Renal cortical epithelial cell (primary cell): ENCODE results near the gene PRSS22. TPM values are rescaled to one million over a fixed set of nuclear protein-coding genes. Genes with fewer than 3 reads are reported as not detected.

Experiments used
- DNase-seq: peaks from one replicate; pipeline ENCODE4 v3.0.0-alpha.2; 2011; ENCODE audit warnings: low read depth
- total RNA-seq: library from RNA; depleted of rRNA; stranded (reverse); fragments of >200 nt; gene quantifications from 2 replicates; pipeline ENCODE4 v1.2.3, GENCODE V29; 2014

Gene PRSS22, protein sequence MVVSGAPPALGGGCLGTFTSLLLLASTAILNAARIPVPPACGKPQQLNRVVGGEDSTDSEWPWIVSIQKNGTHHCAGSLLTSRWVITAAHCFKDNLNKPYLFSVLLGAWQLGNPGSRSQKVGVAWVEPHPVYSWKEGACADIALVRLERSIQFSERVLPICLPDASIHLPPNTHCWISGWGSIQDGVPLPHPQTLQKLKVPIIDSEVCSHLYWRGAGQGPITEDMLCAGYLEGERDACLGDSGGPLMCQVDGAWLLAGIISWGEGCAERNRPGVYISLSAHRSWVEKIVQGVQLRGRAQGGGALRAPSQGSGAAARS
- total RNA-seq, result 1.8 and 5.4 TPM in 2 replicates

DNA sequence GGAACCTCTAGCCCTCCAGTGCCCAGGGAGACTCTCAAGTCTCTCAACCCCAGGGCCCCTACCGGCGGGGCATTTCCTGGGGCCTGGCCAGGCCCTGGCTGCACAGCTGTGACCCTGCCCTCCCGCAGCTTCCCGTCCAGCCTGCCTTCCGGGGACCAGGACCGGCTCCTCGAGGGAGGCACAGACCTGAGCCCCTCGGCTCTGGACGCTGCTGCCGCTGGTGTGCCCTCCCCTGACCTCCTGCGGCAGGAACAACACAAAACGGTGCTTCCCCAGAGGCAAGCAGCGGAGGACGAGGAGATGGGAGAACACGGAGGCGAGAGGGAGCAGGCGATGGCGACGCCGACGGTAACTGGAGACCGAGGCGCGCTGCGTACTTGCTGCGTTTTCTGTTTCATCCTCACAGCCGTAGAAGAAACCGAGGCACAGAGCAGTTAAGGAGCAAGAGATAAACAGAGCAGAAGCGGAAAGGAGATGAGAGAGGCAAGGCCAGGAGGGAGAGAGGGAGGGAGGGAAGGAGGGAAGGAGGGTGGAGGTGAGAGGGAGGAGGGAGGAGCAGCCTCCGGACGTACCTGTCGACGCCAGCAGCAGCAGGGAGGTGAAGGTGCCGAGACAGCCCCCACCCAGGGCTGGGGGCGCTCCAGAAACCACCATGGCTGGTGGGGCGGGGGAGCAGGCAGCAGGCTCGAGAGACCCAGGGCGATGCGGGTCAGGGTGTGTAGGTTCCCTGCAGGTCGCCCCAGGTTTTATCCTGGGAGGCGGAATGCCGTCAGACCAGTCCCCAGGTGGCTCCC lies at the start of gene PRSS22:
Gene PRSS22, minus strand, starts transcription at position 720 of the 794 bp plus-strand sequence. Its CDS starts 66 bp downstream, at position 654.
- no peak for DNase-seq

DNA sequence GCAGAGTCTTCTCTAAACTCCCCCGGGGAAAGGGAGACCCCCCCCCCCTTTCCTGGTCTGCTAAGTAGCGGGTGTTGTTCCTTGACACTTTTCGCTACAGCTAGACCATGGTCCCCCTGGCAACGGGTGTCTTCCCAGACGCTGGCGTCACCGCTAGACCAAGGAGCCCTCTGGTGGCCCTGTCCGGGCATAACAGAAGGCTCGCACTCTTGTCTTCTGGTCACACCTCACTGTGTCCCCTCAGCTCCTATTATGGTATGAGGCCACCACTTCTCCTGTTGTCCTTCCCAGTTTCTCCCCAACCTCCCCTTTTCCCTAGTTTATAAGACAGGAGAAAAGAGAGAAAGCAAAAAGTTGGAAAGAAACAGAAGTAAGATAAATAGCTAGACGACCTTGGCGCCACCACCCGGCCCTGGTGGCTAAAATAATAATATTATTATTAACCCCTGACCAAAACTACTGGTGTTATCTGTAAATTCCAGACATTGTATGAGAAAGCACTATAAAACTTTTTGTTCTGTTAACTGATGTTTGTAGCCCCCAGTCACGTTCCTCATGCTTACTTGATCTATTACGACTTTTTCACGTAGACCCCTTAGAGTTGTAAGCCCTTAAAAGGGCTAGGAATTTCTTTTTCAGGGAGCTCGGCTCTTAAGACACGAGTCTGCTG lies 49.2 kb upstream of the PRSS22 start:
- peak; percentile 42 for DNase-seq

DNA sequence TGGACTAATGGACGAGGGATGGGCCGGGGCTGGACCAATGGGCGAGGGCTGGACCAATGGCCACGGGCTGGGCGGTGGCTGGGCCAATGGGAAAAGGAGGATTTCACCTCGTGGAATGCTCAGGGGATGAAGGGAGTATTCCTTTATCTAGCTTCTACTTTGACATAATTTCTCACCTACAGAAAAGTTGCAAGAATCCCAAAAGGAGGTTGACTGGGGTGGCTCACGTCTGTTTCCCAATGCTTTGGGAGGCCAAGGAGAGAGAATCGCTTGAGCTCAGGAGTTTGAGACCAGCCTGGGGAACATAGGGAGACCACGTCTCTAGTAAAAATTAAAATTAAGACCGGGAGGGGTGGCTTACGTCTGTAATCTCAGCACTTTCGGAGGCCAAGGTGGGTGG lies 48.0 kb upstream of the PRSS22 start:
- no peak for DNase-seq

DNA sequence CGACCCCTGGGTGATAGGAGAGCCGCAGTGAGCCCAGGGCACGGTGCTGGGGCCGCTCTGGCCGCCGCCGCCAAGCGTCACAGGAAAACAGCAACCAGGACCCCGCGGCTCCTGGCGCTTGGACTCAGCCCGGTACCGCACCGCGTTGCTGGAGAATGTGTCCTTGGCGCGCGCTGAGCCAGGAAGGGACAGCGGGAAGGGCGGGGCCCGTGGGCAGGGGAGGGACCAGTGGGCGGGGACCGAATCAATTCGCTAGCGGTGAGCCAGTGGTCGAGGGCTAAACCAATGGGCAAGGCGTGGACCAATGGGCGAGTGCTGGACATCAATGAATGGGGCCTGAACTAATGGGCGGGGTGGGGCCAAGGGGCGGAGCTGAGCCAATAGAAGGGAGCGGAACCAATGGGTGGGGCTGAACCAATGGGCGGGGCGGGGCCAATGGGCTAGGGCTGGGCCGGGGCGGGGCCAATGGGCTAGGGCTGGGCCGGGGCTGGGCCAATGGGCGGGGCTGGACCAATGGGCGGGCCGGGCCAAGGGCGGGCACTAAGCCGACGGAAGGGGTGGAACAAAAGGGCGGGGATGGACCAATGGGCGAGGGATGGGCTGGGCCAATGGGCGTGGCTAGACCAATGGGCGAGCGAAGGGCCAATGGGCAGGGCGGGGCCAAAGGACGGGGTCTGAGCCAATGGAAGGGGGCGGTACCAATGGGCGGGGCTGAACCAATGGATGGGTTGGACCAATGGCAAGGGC lies 47.4 kb upstream of the PRSS22 start:
- DNase-seq, result peak; percentile 96

DNA sequence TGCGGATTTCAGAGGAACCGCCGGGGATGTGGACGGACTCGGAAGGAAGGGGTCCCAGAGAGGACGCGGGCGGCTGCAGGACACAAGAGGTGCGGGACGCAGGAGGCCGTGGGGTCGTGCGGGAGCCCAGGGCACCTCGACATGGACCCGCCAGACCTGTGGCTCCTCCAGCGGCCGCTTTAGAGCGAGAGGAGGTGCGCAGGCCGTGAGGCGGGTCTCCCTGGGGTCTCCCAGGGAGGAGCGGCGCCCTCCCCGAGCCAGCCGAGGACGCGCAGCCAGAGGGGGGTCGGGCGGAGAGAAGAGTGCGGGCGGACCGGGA lies 46.9 kb upstream of the PRSS22 start:
- DNase-seq, result no peak

DNA sequence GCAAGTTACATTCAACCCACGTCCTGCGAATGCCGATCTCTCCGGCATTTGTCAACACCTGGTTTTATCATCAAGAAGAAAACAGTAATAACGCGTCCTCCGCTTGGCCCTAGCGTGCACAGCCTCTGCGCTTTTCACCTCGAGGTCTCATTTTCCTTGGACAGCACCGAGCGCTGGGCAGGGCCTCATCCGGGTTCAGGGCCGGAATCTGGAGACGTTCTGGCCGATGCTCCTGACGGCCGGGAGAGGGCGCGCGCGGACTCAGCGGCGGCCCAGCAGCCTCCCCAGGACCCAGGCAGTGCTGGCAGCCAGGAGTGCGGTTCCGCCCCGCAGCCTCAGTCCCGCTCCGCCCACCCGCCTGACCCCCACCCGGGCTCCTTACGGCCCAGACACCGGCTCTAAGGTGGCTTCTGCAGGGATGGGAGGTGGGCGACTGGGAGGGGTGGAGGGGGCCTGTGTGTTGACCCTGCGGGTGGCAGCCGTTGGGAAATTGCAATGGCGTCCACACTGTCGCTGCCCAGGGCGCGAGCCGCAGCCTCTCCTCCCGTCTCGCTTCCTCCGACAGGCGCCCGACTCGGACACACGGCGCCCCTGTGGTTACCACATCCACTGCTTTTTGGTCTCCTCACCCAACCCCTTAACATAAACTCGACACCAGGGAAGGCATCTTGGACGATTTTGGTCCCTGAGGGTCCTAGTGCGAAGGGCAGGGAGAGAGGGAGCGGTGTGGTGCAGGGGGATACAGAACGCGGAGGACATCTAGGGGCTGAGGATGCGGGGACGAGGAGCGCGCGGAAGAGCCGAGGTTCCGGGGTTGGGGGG lies 46.3 kb upstream of the PRSS22 start:
- DNase-seq, result peak; percentile 56

DNA sequence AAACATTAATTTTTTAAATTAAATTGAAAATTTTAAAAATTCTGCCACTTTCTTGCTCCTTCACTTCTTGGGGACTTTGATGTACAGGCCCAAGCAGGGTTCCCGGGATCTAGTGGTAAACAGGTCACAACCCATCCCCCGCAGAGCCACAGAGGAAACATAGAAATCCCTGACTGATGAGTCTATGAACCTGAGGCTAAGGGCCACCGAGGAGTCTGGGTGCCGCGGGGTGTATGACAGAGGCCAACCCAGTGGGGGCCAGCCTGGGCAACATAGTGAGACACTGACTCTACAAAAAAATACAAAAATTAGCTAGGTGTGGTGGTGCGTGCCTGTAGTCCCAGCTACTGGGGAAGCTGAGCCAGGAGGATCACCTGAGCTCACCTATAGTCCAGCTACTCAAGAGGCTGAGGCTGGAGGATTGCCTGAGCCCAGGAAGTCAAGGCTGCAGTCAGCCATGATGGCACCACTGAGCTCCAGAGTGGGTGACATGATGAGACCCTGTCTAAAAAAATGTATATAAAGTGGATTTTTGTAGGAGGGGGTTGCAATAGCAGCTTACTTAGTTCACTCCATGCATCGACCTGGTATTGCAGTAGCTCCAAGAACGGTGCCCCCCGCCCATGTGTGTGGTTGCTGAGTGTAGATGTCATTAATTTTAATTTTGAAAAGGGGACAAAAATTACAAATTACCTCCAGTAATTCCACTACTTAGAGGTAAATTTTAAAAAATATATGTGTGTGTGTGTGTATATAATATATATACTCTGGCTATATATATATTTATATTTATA lies 44.6 kb upstream of the PRSS22 start:
- no peak for DNase-seq

DNA sequence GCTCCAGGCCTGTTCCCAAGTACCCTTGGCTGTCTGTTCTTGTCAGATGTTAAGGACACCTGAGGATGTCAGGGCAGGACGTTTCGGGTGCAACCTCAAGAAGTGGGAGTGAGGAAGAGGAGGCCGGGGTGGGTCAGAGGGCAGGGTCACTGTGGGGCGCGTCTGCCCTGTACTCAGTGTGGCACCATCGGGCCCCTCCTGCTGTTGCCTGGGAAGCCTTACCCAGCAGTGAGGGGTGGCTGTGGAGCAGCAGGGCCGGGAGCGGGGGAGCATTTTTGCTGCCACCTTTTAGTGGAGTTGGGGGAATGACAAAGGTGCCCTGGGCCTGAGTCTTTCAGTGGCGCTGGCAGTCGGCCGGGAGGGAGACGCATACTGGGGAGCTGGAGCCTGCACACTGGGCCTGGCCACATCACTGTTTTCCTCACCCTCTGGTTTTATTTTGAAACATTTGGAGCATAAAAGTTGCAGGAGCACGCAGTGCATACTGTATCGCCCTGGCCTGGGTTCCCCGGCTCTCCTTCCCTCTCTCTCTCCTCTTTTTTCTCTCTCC lies 42.6 kb upstream of the PRSS22 start:
- DNase-seq, result no peak

DNA sequence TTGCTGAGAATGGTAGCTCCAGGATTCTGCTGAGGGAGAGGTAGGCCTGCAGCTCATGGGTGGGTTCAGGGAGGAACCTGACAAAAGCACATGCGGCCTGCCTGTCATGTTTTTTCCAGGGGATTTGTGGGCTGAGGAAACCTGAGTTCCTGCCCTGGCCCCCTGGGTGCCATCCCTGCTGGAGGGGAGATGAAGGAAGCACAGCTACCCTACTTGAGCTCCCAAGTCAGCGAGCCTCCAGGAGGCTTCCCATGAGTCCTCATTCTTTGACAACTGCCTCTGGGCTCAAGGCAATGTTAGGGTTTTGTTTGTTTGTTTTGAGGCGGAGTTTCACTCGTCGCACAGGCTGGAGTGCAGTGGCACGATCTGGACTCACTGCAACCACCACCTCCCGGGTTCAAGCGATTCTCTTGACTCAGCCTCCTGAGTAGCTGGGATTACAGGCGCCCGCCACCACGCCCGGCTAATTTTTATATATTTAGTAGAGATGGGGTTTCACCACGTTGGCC lies 41.6 kb upstream of the PRSS22 start:
- no peak for DNase-seq

DNA sequence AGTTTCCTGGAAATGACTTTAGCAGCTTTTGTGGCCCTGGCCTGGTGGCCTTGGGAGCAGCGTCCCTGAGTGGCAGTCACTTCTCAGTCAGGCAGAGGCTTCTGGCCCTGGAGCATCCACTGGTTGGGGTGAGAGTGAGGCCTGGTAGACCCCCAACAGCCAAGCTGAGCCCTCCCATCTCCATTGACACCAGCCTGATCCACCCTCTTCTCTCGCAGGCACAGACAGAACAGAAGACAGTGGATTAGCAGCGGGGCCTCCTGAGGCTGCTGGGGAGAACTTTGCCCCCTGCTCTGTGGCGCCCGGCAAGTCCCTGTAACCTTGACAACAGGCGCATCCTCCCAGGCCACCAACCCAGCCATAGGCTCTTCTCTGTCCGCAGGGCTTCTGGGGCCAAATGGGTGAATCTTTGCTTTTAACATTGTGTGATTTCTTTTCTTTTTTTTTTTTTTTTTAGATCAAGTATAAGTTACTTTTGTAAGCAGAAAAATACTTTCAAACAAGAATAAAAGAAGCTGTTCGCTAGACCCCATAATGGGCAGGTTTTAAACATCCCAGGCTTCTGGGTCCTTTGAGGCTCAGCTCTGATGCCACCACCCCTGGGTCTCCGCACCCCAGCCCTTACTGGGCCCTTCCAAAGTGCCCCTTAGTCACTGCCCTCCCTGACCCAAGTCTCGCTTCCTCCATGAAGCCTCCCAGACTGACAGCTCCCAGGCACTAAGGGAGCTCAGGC lies 41.0 kb upstream of the PRSS22 start:
- DNase-seq, result no peak

DNA sequence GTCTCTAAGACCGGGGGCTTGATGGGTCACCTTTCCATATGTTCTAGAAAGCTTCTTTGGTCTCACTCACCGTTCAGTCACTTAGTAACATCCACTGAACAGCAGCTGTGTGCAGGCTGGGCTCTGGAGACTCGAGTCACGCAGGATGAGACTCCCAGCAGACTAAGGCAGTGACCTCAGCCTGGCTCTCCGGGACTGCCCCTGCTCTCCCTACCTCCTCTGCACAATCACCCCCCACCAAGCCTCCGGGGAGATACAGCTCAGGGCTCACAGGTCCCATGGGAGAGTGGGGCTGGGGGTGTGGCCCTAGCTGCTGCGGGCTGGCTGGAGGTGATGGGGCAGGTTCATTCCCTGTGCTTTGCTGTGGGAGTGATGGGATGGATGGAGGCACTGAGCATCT lies 39.1 kb upstream of the PRSS22 start:
- DNase-seq, result no peak

DNA sequence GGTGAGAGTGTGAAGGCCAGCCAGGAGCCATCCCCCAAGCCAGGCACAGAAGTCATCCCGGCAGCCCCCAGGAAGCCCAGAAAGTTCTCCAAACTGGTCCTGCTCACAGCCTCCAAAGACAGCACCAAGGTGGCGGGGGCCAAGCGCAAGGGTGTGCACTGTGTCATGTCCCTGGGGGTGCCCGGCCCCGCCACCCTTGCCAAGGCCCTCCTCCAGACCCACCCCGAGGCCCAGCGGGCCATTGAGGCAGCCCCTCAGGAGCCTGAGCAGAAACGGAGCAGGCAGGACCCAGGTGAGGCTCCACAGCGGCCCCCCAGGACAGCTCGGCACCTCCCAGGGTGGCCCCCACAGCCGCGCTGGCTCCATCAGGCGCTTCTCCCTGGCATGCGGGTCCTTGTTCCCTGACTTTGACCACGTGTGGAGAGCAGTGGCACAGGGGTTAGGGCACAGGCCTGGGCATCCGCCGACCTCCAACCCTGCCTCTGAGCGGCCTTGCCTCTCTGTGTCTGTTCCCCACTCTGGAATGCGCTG lies 38.6 kb upstream of the PRSS22 start:
- DNase-seq, result no peak

DNA sequence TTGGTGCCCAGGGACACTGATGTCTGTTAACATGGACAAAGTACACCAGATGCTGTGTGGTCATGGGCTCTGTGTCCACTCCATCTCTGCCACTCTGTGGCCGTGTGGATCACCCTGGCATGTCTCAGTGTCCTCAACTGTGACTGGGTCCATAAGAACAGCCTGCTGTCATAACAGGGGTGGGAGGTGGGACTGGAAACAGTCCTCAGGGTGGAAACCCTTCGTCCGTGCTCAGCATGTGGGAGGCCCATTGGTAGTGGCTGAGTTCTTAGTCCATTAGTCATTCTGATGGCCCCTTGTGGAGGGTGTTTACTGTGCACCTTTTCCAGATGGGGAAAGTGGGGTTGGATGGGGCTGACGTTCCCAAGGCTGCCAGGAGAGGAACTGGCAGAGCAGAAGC lies 37.8 kb upstream of the PRSS22 start:
- DNase-seq, result peak; percentile 61

DNA sequence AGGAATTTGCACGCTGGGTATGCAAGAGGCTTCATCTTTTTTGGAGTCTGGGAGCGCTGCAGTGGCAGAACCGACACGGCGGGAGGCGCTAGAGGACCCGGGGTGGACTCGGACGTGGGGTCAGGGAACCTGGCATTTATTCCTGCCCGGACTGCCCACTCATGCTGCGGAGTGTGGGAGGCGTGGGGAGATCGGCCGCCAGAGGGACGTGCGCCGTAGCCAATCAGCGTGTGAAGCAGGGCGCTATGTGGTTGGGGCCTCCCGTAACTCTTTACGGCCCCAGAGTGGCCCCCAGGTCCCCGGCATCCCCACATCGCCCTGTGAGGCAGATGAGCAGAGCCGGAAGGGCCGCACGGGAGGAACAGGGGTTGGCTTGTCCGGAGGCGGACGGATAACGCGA lies 36.3 kb upstream of the PRSS22 start:
- DNase-seq, result no peak

DNA sequence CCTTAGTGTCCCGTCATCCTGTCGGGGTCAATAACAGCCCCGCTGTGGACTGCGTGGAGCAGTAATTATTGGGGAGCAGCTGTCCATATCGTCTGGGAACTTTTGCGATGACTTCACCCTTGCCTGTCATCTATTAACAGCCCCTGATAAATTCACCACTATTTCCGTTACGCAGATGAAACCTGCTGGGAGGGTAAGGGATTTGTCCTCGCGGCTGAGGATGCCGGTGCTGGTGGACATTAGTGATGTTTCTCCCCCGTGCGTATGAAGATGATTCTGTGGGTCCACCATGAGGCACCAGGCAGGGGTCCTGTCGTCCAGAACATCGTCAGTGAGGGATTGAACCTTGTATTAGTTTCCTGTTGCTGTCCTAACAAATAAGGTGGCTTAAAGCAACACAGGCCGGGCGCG lies 26.1 kb upstream of the PRSS22 start:
- DNase-seq, result no peak

DNA sequence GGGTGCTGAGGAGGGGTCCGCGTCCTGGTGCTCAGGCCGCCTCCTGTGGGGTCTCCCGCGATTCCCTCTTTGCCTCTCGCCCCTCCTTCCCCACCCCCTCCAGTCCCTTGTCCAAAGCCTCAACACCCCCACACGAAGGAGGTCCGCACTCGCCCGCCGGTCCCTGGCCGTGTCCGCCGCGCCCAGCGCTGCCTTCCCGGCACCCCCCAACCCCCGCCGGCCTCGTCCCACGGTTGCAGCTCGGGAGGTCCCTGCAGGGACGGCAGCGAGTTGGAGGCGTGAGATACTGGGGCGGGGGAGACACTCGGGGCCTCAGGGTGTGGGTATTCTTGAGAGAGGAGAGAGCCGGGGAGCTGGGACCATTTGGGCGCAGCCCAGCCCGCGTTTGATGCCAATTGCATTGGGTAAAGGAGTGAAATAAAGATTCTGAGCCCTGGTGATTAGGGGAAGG lies 25.5 kb upstream of the PRSS22 start:
- DNase-seq, result no peak

DNA sequence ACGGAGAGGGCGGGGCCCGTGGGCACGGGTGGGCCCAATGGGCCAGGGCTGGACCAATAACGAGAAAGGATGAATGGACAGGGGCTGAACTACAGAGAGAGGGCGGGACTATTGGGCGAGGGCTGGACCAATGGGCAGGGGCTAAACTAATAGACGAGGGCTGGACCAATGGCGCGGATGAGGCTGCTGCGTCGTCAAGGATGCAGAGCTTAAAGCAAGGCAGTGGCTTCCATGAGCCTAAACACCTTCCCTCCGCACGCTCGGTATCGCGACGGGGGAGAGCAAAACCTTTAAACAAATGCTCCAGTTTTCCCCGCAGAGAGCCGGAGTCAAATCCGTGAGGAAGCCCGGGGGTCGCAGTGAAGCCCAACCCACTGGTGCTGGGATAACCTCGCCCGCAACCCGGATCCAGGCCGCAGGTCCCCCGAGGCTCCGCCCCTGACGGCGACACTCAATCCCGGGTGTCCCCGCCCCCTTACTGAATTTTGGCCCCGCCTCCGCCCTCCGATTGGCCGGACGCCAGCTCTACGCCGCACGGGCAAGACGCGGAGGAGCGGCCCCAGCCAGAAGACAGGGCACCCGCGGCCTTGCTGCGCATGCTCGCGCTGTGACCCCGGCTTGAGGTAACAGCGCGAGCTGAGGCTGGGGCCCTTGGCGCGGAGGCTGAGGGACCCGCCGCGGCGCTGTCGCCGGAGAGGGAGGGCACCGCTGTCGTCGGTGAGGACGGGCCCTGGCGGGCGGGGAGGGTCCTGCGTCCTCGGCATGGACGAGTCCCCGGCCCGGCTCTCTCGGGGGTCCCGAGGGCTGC lies 24.9 kb upstream of the PRSS22 start, which contains the start of gene FLYWCH2:
Gene FLYWCH2, plus strand, starts transcription at position 566 of the 808 bp plus-strand sequence. CDS start 13,235 bp downstream, outside the sequence.
- peak; percentile 97 for DNase-seq
